AG09309 (cell line): ENCODE data around the gene APOBEC3G.

ENCODE experiments used
- DNase-seq: peaks from one replicate; pipeline ENCODE4 v3.0.0-alpha.2; 2010; ENCODE audit warnings: low read depth
- H3K4me3 ChIP-seq: 2 replicates; pipeline ENCODE4 v1.5.1; 2011; ENCODE audit warnings: mild to moderate bottlenecking, low read depth, low read length, moderate library complexity; ENCODE audit not compliant: control insufficient read depth
- TF ChIP-seq, protein P1 (sequence below): IDR thresholded peaks from 2 replicates; pipeline ENCODE4 v1.5.1; 2011; ENCODE audit warnings: mild to moderate bottlenecking, low read depth, low read length, inconsistent platforms; ENCODE audit not compliant: insufficient read depth, control insufficient read depth; ENCODE audit errors: missing control alignments

The APOBEC3G gene

DNA sequence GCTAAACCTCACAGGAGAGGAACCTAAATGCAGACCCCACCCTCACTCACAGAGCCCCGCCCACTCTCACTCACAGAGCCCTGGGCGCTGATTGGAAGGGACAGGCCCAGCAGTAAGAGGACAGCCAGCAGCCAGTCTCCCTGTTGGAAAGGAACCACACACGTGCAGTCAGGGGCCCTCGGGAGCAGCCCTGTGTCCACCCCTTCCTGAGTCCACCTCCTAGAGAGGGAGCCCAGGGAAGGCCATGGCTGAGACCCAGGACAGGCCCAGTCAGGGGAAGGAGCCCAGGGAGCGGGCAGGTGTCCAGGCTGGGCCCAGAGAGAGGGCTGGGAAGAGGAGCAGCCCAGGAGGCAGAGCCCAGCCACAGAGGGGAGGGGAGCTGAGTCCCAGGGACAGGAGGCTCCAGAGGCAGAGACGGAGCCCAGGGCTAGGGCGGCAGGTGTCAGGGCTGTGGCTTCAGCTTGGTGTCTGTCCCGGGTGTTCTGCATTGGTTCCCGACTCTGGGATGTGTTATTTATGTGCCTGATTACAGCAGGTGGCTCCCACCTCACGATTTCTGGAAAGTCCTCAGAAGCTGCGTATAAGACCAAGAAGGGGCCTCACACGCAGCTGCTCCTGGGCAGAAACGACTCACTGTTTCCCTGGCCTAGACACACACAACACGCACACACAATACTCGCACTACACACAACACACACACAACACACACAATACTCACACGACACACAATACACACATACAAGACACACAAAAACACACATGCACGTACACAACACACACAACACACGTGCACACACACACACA, 11.0 kb downstream of the APOBEC3G start:
- no peak overlapping the region for H3K4me3 ChIP-seq
- TF ChIP-seq, protein P1, sequence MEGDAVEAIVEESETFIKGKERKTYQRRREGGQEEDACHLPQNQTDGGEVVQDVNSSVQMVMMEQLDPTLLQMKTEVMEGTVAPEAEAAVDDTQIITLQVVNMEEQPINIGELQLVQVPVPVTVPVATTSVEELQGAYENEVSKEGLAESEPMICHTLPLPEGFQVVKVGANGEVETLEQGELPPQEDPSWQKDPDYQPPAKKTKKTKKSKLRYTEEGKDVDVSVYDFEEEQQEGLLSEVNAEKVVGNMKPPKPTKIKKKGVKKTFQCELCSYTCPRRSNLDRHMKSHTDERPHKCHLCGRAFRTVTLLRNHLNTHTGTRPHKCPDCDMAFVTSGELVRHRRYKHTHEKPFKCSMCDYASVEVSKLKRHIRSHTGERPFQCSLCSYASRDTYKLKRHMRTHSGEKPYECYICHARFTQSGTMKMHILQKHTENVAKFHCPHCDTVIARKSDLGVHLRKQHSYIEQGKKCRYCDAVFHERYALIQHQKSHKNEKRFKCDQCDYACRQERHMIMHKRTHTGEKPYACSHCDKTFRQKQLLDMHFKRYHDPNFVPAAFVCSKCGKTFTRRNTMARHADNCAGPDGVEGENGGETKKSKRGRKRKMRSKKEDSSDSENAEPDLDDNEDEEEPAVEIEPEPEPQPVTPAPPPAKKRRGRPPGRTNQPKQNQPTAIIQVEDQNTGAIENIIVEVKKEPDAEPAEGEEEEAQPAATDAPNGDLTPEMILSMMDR = no peak
- no peak for DNase-seq

- no peak for DNase-seq
- H3K4me3 ChIP-seq = no peak overlapping the region
- TF ChIP-seq, protein P1 = no peak
Measured at GRCh38 chr22:39088685-39089032, 11.6 kb downstream of the APOBEC3G start.

DNA sequence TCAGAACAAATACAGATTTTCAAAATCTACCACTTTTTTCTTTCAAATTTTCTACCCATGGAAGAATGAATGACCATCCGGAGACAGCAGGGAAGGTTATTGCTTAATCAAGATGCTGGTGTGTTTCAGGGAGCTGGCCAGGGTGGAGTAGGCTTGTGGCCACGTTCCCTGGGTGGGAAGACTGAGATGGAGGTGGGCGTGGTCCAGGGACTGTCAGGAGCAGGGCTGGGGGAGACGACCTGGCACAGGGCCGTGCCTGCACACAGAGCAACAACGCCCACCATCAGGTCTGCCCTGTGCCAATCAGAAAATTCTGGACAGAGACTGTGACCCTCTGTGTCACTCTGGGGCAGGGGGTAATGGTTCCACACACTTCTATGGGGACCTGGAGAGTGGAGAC, 12.9 kb downstream of the APOBEC3G start:
- DNase-seq = no peak

GRCh38 chr22:39090426-39091064, 13.5 kb downstream of the APOBEC3G start:
- no peak for DNase-seq
- H3K4me3 ChIP-seq = no peak overlapping the region
- TF ChIP-seq, protein P1 = no peak

More for the DNA sequence above, 12.9 kb downstream of the APOBEC3G start:
- H3K4me3 ChIP-seq = no peak overlapping the region
- TF ChIP-seq, protein P1 = no peak

DNA sequence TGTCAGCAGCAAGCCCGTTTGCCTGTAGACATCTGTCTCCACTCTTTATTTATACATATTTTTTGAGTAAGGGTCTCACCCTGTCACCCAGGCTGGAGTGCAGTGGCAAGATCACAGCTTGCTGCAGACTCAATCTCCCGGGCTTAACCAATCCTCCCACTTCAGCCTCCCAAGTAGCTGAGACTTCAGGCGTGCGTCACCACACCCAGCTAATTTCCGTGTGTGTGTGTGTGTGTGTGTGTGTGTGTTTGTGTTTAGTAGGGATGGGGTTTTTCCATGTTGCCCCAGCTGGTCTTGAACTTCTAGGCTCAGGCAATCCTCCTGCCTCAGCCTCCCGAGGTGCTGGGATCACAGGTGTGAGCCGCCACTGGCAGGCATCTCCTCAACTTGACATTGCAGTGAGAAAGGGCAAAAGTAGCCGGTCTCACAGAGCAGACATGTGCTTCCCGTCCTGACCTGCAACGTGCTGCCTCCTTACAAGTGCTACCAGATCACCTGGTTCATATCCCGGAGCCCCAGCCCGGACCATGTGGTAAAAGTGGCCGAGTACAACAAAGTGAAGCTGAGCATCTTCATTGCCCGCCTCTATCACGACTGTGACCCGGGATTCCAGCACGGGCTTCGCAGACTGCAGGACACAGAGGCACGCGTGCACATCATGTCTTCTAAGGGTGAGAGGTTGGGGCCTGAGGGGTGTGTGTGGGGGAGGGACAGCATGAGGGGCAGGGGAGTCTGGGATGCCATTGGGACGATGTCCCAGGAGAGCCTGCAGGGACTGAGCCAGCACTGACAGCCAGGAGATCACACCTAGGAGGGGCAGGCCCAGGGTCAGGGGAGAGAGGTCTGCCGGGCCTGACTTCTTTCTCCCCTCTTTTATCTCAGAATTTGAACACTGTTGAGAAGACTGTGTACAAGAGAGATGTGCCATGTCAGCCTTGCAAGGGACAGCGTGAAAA, 14.3 kb downstream of the APOBEC3G start:
- no peak for DNase-seq
- H3K4me3 ChIP-seq = no peak overlapping the region
- TF ChIP-seq, protein P1 = no peak

- TF ChIP-seq, protein P1 = no peak
- DNase-seq = no peak
- H3K4me3 ChIP-seq = no peak overlapping the region
Measured at GRCh38 chr22:39092111-39092862, 15.2 kb downstream of the APOBEC3G start.
